ENCODE measurements around the gene SRPRA.
A peak's percentile ranks its signal among the peaks of the same experiment; 100 is the strongest.

The SRPRA gene

GRCh38 chr11:126231725-126232459 lies 36.8 kb downstream of the SRPRA start:
- no peak for DNase-seq (ENCODE audit: insufficient read length, low spot score)
- TF ChIP-seq, protein P1, sequence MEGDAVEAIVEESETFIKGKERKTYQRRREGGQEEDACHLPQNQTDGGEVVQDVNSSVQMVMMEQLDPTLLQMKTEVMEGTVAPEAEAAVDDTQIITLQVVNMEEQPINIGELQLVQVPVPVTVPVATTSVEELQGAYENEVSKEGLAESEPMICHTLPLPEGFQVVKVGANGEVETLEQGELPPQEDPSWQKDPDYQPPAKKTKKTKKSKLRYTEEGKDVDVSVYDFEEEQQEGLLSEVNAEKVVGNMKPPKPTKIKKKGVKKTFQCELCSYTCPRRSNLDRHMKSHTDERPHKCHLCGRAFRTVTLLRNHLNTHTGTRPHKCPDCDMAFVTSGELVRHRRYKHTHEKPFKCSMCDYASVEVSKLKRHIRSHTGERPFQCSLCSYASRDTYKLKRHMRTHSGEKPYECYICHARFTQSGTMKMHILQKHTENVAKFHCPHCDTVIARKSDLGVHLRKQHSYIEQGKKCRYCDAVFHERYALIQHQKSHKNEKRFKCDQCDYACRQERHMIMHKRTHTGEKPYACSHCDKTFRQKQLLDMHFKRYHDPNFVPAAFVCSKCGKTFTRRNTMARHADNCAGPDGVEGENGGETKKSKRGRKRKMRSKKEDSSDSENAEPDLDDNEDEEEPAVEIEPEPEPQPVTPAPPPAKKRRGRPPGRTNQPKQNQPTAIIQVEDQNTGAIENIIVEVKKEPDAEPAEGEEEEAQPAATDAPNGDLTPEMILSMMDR (IDR thresholded peaks at IDR 0.05; ENCODE audit: insufficient read depth, missing control alignments), result no peak
- peak; percentile 58 for FAIRE-seq

GRCh38 chr11:126229858-126230540 lies 38.7 kb downstream of the SRPRA start:
- TF ChIP-seq, protein P1 (IDR thresholded peaks at IDR 0.05; ENCODE audit: insufficient read depth, missing control alignments), result no peak
- no peak for FAIRE-seq
- DNase-seq (ENCODE audit: insufficient read length, low spot score), result no peak

DNA sequence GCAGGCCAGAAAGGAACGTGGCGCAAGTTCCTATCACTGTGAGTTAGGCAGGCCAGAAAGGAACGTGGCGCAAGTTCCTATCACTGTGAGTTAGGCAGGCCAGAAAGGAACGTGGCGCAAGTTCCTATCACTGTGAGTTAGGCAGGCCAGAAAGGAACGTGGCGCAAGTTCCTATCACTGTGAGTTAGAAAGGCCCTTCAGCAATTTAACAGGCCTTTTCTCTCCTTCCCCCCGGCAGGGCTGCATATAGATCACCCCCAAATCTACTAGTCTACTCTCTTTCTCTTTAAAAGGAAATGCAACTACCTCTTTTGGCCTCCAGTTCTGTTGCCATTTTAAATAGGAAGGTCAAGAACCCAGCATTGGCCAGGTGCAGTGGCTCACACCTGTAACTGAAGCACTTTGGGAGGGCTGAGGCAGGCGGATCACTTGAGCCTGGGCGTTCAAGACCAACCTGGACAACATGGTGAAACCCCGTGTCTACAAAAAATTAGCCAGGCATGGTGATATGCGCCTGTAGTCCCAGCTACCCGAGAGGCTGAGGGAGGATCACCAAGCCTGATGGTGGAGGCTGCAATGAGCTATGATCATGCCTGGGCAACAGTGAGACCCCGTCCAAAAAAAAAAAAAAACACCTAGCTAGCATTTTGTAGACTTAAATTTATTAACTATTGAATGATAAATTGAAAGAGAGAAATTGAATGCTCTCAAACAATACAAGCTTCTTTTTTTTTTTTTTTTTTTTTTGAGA lies 42.2 kb downstream of the SRPRA start:
- no peak for DNase-seq (ENCODE audit: insufficient read length, low spot score)
- no peak for FAIRE-seq
- TF ChIP-seq, protein P1 (IDR thresholded peaks at IDR 0.05; ENCODE audit: insufficient read depth, missing control alignments), result no peak

GRCh38 chr11:126225295-126225665 lies 43.4 kb downstream of the SRPRA start:
- no peak for FAIRE-seq
- DNase-seq (ENCODE audit: insufficient read length, low spot score), result no peak
- TF ChIP-seq, protein P1 (IDR thresholded peaks at IDR 0.05; ENCODE audit: insufficient read depth, missing control alignments), result no peak

GRCh38 chr11:126224647-126225294 lies 43.9 kb downstream of the SRPRA start:
- FAIRE-seq (no peak), DNase-seq (ENCODE audit: insufficient read length, low spot score) (no peak)
- TF ChIP-seq, protein P1 (IDR thresholded peaks at IDR 0.05; ENCODE audit: insufficient read depth, missing control alignments), result no peak

DNA sequence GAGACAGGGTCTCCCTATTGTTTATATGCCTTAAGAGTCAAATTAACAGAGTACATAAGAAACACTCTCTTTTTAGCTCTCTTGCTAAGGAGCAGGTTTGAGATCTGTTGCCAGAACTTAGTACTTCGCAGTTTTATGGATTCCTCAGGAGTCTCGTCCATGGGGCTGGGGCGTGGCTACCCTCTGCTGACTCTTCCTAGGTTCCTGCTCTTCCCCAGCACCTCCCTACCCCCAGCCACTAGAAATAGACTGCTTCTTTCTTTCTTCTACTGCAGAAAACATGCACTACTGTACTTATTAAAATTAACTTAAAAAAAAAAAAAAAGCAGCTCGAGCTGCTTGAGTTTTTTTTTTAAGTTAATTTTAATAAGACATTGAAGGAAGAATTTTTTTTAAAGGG lies 49.1 kb downstream of the SRPRA start:
- DNase-seq (ENCODE audit: insufficient read length, low spot score), result no peak
- FAIRE-seq, result no peak
- TF ChIP-seq, protein P1 (IDR thresholded peaks at IDR 0.05; ENCODE audit: insufficient read depth, missing control alignments), result no peak
